CD4-positive, alpha-beta T cell treated with Interleukin-10 for 1 hour (primary cell): ENCODE data around the gene DLG2.

Experiments used
- DNase-seq: peaks from one replicate; pipeline ENCODE4 v3.0.0-alpha.2; 2020

Gene DLG2

DNA sequence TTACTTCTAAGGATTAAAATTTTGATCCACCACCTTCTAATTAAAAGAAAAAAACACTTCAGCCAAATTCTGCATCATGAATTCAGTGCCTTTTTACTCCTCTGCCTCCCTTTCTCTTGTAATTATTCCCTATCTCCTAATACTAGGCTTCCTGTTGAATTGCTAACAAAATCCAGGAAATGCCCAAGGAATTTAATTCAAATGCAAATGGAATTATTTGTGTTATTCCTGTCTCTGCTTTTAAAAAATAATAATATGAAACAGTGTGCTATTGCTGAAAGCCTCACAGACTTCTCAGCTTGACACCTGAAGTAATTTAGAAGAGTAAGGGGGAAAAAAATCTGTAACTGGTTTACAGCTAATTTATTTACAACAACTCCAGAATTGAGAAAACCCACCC is 85.5 kb downstream of the DLG2 start:
- DNase-seq, result no peak

DNA sequence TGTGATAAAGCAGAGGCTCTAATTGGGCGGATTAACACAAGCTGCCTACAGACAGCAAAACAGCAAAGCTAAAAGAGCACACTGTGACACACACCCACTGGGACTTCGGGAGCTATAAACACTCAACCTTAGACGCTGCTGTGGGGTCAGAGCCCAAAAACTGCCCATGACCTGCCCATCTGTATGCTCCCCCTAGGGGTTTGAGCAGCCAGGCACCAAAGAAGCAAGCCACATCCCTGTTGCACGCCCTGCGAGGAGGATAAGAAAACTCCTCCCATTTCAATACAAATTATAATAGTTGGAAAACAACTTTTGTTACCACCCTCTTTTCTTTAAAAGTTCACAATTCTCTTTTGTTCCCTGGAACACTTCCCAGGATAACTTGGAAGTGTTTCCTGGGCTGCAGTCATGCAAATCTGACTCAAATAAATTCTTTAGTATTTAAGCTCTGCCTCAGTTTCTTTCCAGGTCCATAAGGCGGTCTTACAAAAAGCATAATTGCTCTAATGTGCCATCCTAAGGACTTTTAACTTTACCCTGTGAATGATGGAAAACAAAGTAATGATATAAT is 86.4 kb downstream of the DLG2 start:
- no peak for DNase-seq

DNA sequence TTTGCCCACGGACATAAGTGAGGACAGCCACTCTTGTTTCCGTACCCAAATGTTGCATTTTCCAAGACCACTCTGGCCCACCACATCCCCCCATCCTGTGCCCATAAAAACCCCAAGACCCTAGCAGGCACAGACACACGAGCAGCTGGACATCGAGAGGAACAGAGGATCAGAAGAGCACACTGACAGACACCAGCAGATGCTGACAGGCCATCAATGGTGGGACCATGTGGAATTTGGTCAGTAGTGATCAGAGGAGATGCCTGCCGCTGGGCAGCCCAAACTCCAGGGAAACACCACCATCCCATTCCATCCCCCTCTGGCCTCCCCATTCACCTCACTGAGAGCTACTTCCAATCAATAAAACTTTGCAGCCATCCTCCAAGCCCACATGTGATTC is 87.0 kb downstream of the DLG2 start:
- no peak for DNase-seq

DNA sequence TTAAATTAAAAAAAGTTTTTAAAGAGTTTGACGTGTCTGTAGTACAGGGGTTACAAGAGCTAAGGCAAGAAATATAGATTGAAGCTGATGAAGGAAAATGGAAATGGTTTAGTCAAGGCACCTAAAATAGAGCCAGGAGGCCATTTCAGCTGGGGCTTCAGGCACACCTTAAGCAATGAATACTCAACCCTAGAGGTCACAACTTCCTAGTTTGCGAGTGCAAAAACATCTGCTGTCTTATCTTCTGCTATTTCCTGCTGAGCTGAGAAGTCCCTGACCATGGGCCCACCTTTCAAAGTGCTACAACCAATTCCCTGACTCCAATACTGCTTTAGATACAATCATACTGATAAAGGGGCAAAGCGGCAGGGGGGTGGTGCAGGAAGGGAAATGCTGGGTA is 87.4 kb downstream of the DLG2 start:
- no peak for DNase-seq

DNA sequence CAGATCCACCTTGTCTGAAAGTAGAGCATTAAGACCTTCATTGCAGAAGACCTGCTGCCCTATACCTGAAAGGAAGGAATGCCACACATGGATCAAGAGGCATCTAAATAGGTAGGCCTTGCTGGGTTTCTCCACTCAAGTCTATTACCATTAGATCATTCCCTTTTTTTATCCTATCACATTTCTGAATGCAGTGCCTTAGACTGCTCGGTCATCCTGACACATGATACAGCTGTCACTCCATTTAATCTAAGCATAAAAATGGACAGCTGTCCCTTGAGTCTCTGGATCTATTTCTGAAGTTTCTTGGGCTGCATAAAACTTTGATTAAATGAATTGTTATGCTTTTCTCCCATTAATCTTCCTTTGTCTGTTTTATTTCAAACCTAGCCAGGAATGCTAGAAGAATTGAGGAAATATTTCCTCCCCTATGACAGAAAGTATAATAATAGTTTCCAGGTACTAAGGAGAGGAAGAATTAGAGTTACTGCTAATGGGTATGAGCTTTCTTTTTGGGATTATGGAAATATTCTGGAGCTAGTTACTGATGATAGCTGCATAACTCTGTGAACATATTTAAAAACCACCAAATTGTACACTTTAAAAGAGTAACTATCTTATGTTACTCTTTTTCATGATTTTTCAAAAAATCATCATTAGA is 88.0 kb downstream of the DLG2 start:
- no peak for DNase-seq

DNA sequence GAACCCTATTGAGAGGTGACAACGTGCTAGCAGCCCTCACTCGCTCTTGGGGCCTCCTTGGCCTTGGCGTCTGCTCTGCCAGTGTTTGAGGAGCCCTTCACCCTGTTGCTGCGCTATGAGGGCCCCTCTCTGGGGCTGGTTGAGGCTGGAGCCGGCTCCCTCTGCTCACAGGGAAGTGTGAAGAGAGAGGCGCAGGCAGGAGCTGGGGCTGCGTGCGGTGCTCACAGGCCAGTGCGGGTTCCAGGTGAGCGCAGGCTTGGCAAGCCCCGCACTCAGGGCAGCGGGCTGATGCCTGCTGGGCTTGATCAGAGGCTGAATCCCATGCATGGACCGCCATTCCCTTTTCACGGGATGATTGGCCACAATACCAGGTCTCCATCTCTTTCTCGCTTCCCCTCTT is 90.7 kb downstream of the DLG2 start:
- DNase-seq, result no peak

DNA sequence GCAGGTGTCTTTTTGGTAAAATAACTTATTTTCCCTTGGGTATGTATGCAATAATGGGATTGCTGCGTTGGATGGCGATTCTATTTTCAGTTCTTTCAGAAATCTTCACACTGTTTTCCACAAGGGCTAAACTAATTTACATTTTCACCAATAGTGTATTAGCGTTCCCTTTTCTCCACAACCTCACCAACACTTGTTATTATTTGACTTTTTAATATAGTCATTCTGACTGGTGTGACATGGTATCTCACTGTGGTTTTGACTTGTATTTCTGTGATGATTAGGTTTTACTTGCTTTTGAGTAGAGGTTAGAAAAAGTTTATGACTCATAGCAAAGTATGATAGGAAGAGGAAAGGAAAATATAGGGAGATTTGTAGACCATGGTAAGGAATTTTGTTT is 92.3 kb downstream of the DLG2 start:
- DNase-seq, result no peak

DNA sequence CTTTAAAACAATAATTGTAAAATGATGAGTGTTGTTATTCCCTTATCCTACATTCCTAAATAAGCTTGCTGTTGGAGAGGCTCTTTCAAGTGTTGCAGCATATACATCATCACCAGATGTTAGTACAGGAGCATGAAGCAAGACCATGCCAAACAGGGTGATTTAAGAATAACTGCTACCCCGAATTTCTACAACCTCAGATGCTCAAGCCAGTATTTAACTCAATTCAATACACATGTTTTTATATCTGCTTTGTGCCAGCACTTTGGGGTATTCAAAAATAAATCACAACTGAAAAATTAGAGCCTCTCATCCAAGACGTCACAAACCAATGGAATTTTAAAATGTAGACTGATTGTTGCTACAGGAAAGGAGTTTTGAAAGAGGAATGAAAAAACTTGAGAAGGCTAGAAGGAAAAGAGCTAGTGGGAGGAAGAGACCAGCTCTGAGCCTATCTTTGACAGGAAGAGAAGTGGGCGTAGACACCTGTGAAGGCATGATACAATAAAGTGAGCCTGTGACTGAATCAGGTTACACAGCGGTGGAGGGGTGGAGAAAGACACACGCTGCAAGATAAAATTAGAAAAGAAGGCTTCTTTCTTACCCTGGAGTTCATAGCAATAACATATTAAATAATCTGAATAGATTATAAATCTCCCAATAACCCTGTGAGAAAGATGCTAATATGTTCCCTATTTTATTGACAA is 95.8 kb downstream of the DLG2 start:
- DNase-seq, result no peak

DNA sequence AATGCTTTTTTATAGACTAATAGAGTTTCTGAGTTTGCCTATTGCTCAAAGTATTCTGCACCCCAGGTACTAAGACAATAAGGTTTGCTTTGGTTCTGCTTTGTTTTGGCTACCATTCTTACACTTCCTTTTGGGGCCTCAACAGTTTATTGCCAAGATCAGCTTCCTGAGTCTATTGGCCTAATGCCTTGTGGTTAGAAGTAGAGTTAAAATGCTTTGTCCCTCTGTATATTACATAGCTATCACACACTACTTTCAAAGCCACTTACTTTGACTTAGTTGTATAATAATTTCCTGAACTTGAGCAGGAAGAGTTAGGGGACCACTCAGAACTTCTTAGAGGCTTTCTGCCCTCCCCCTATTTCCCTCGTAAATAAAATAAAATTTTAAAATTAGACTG is 96.5 kb downstream of the DLG2 start:
- no peak for DNase-seq

DNA sequence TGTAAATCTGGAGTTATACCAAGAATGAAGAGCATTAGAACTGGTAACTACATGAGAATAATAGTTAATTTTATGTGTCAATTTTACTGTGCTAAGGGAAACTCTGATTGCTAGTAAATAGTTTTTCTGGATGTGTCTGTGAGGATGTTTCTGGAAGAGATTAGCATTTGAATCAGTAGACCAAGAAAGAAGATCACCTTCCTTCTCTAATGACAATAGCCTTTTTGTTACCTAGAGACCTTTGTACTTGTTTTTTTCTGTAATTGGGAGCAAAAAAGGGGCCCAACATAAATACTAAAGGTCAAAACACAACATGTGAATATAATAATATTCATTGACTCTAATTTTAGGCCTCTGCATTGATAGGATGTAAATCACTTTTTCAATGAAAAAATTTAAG is 100.6 kb downstream of the DLG2 start:
- no peak for DNase-seq

DNA sequence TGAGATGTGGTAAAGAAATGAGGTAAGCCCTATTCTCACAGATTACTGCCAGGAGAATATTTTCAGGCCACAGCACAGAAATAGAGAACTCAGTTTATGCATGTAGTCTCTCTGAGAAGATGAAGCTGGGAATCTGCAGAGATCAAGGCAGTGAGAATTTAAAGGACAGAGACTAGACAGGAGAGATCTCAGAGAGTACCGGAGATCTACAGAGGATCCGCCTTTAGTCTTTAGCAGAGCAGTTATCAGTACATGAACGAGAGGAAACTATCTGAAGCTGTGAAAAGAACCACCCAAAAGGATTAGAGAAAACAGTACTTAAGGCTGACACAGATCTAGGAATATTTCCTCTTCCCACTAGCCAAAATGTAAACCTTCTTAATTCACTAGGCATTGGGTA is 101.5 kb downstream of the DLG2 start:
- no peak for DNase-seq

DNA sequence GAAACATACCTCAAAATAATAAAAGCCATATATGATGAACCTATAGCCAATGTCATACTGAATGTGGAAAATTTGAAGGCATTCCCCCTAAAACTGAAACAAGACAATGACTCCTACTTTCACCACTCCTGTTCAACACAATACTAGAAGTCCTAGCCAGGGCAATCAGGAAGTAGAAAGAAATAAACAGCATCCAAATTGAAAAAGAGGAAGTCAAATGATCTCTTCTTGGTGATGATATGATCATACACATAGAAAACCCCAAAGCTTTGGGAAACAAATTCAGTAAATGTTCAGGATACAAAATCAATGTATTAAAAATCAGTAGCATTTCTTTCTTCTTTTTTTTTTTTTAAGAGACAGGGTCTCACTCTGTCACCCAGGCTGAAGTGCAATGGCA is 109.9 kb downstream of the DLG2 start:
- DNase-seq, result no peak

DNA sequence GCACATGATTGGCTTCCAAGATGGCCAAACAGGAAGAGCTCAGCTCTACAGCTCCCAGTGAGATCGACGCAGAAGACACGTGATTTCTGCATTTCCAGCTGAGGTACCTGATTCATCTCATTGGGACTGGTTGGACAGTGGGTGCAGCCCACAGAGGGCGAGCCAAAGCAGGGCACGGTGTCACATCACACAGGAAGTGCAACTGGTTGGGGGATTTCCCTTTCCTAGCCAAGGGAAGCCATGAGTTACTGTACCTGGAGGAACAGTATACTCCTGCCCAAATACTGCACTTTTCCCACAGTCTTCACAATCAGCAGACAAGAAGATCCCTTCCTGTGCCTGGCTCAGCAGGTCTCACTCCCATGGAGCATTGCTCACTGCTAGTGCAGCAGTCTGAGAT is 131.2 kb downstream of the DLG2 start:
- no peak for DNase-seq

DNA sequence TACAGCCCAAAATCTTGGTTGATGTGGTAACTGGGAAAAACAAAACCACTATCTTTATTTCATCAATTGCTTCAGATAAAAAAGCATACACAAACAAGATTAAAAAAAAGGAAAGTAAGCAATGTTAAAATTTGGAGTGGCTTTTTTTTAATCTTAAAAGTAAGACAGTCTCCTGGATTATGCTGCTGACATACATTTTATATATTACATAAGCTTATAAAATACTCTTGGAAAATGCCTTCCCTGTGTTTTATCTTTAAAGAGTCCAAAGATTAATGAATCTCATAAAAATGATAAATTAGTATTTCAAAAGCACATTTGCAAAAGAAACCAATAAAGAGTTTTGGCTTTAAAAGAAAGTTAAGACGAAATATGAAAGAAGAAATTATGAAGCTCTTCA is 132.7 kb downstream of the DLG2 start:
- no peak for DNase-seq

DNA sequence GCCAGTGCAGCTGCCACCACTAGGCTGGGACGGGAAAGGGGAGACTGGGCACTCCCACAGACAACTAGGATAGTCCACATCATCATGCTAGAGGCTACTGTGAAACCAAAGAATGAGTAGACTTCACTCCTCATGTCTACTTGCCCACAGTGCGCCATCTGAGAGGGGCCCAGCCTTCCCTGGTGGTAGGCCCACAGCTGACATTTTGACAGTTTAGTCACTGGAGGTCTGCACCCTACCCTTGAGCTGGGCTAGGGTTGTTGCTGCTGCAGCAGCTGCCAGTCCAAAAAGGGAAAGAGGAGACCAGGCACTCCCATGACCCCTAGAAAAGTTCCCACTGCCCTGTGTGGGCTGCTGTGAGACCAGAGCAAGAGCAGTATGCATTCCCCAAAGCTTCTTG is 141.2 kb downstream of the DLG2 start:
- no peak for DNase-seq

DNA sequence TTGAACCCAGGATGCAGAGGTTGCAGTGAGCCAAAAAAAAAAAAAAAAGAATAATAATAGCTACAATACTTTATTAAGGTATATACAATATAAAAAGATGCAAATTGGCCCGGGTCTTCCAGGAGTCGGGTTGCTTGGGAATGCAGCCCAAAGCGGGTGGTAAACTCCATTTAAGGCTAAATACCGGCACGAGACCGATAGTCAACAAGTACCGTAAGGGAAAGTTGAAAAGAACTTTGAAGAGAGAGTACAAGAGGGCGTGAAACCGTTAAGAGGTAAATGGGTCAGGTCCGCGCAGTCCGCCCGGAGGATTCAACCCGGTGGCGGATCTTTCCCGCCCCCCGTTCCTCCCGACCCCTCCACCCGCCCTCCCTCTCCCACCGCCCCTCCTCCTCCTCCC is 143.3 kb downstream of the DLG2 start:
- no peak for DNase-seq

DNA sequence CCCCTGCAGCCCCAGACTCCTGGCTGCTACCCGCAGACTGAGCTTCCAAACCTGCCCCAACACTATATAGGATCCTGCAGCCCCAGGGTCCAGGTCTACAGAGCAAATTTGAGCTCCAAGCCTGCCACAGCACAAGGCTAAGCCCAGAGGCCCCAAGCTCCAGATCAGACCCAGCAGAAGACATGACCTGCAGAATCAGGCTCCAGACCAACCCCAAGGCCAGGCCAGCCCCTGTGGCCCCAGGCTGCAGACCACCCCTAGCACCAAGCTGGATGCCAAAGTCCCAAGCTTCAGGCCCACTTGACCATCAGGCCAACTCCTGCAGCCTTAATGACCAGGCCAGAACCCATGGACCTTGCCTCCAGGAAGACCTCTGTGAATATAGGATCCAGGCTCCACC is 145.3 kb downstream of the DLG2 start:
- DNase-seq, result no peak

DNA sequence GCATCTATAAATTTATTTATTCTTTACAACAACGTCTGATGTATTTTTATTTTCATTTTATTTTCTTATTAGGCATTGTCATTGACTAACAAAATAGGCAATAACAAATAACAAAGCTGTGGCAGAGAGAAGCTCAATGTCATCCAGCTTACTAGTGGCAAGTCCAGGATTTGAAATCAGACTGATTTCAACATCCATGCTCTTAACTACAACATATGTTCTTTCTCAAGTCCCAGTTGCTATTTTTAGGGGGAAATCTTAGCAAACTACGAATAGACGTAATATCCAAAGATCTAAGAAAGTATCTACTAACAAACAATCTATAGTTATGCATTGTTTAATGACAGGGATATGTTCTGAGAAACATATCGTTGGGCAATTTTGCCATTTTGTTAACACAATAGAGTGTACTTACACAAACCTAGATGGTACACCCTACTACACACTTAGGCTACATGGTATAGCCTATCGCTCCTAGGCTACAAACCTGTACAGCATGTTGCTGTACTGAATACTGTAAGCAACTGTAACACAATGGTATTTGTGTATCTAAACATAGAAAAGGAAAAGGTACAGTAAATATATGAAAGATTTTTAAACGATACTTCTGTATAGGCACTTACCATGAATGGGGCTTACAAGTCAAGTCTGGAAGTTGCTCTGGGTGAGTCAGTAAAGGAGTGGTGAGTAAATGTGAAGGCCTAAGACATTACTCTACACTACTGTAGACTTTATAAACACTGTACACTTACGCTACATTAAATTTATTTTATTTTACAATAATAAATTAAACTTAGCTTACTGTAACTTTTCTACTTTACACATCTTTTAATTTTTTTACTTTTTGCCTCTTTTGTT is 151.3 kb downstream of the DLG2 start:
- no peak for DNase-seq

DNA sequence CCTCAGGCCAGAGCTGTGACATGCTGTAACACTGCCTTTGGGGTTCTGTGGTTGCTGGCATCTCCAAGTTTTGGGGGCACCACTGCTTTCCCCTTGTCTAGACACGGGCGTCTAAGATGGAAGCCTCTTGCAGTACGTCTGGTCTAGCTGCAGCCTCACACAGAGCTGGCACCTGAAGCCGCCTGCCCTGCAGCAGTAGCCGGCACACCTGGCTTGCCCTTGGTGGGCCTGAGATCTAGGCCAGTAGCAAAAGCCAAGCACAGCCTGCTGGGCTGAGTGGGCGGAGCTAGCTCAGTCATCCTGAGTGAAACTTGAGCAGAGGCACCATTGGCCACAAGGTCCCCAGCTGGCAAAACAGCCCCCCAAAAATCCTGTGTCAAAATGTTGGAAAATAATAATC is 154.2 kb downstream of the DLG2 start:
- DNase-seq, result no peak

DNA sequence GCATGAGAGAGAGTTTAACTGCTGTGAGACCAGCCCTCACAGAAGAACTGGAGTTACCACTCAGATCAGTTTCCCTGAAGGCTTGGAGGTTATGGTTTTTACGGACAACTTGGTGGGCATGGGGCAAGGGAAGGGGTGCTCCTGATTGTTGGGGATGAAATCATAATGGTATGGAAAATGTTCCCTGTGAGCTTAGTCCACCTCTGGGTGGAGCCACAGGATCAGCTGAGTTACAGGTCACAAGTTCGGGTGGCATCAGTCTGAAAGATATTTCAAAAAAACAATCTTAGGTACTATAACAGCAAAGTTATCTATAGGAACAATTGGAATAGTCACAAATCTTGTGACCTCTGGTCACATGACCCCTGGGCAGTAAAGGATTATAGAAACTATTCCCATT is 162.9 kb downstream of the DLG2 start:
- DNase-seq, result no peak

DNA sequence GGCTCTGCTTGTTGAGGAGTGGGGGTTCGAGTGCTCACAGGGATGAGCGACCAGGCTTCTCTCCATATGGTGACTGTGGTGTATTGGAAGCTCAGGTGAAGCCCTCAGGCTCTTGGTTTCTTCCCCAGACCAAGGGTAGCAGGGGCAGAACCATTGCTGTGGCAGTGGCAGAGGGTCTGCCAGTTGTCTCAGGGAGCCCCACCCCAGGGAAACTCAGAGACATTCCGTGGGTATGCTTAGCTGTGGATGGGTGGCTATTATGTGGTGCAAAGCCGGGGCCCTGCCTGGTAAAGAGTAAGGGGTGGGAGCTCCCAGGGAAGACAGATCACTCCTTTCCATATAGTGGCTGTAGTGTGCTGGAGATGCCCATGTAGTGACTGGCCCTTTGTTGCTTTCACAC is 167.8 kb downstream of the DLG2 start:
- DNase-seq, result no peak

DNA sequence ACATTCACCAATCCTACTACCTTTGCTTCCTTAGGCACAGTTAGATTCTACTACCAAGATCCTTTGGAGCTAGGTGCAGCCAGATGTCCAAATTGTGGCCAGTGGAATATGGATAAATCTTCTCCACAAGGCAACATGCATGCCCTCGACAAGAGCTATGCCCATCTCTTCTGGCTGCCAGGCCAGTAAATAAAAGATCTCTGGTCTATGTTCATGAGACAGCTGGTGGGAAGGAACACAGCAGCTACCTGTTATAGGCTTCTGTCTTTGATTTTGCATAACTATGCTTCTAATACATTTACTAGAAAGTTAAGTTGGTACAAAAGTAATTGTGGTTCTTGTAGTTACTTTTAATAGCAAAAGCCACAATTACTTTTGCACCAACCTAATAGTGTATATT is 182.7 kb downstream of the DLG2 start:
- DNase-seq, result no peak

DNA sequence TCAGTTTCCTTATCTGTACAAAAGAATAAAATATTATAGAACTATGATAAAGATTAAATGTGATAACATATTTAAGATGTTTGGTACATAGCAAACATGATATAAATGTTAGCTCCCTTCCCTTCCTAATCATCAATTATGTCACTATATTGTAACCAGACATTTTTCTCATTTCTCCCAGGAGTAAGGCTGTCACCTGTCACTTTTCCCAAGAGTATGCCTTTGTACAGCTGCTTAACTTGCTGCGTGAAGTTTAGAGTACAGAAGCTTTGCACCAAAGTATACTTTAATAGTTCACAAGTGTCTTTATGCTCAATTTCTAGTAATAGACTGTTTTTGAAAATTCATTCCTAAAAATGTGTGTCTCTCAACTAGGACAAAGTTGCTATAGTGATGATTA is 186.9 kb downstream of the DLG2 start:
- DNase-seq, result no peak

DNA sequence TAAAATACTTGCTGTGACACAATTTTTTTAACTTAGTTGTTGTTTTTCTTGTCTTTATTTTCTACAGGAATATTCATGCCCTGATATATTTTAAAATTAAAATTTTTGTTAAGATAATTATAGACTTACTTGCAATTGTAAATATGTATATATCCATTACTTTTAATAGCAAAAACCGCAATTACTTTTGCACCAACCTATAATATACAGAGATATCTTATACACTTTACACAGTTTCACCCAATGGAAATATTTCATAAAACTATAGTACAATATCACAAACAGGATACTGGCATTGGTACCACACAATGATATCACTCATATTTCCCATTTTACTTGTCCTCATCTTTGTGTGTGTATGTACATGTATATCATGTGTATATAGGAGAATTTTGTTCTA is 188.8 kb downstream of the DLG2 start:
- DNase-seq, result no peak
